Hepatocyte (in vitro differentiated cells): ENCODE results near the gene SLC22A12. TPM values are rescaled to one million over a fixed set of nuclear protein-coding genes. Genes with fewer than 3 reads are reported as not detected.

Experiments used
- DNase-seq: peaks from one replicate; pipeline ENCODE4 v3.0.0-alpha.2; 2016; ENCODE audit warnings: low spot score
- H2AFZ ChIP-seq: fragments of 200-600 bp; sonication (generic); 2 replicates; pipeline ENCODE4 v1.6.0; 2016; ENCODE audit warnings: antibody characterized with exemption, mild to moderate bottlenecking
- H3K27ac ChIP-seq: fragments of 200-600 bp; sonication (generic); 2 replicates; pipeline ENCODE4 v1.5.1; 2016; ENCODE audit warnings: mild to moderate bottlenecking
- H3K27me3 ChIP-seq: fragments of 200-600 bp; sonication (generic); 2 replicates; pipeline ENCODE4 v1.6.1; 2016
- H3K36me3 ChIP-seq: fragments of 200-600 bp; sonication (generic); replicated peaks from 2 replicates; pipeline ENCODE4 v1.5.1; 2016; ENCODE audit warnings: low read depth; ENCODE audit not compliant: insufficient read depth
- H3K4me1 ChIP-seq: fragments of 200-600 bp; sonication (generic); 2 replicates; pipeline ENCODE4 v1.5.1; 2016; ENCODE audit warnings: mild to moderate bottlenecking, moderate library complexity; ENCODE audit not compliant: insufficient read depth
- H3K4me2 ChIP-seq: fragments of 200-600 bp; sonication (generic); 2 replicates; pipeline ENCODE4 v1.6.0; 2016
- H3K4me3 ChIP-seq: fragments of 200-600 bp; sonication (generic); 2 replicates; pipeline ENCODE4 v1.5.1; 2016; ENCODE audit warnings: mild to moderate bottlenecking
- H3K79me2 ChIP-seq: fragments of 200-600 bp; sonication (generic); 2 replicates; pipeline ENCODE4 v1.6.0; 2017; ENCODE audit warnings: mild to moderate bottlenecking
- H3K9me2 ChIP-seq: fragments of 200-600 bp; sonication (generic); replicated peaks from 2 replicates; pipeline ENCODE4 v1.6.0; 2017; ENCODE audit warnings: mild to moderate bottlenecking; ENCODE audit not compliant: insufficient read depth
- H3K9me3 ChIP-seq: fragments of 200-600 bp; sonication (generic); 2 replicates; pipeline ENCODE4 v1.5.1; 2016; ENCODE audit warnings: low read depth, mild to moderate bottlenecking
- H4K20me1 ChIP-seq: fragments of 200-600 bp; sonication (generic); 2 replicates; pipeline ENCODE4 v1.6.0; 2016; ENCODE audit warnings: mild to moderate bottlenecking; ENCODE audit not compliant: insufficient read depth, poor library complexity, severe bottlenecking
- EZH2 ChIP-seq: fragments of 200-600 bp; sonication (generic); IDR thresholded peaks from 2 replicates; pipeline ENCODE4 v1.6.1; 2016; ENCODE audit warnings: antibody characterized with exemption, mild to moderate bottlenecking, borderline replicate concordance
- EZH2phosphoT487 ChIP-seq: fragments of 200-600 bp; sonication (generic); IDR thresholded peaks from one replicate; pipeline ENCODE4 v1.6.1; 2018; ENCODE audit warnings: antibody characterized with exemption, mild to moderate bottlenecking, low read depth, moderate library complexity; ENCODE audit not compliant: unreplicated experiment, severe bottlenecking
- WGBS: methylation state at CpG from one replicate; pipeline ENCODE4 v1.1.6; 2016; ENCODE audit warnings: low lambda C conversion rate; ENCODE audit errors: missing lambda C conversion rate; 5-methylcytosine and 5-hydroxymethylcytosine counted together
- polyA plus RNA-seq: library from polyadenylated mRNA; unstranded; fragments of >200 nt; fragmentation: Nextera tagmentation; extraction: Ambion mirVana; gene quantifications from 2 replicates; pipeline ENCODE4 v1.2.1, GENCODE V29; 2016
- total RNA-seq: library from RNA; depleted of rRNA; stranded (reverse); fragments of >200 nt; gene quantifications from 2 replicates; pipeline ENCODE4 v1.2.3, GENCODE V29; 2014
- TF ChIP-seq, protein P1 (sequence below): fragments of 200-600 bp; sonication (generic); IDR thresholded peaks from 2 replicates; pipeline ENCODE4 v1.5.1; 2016; ENCODE audit warnings: antibody characterized with exemption, mild to moderate bottlenecking; ENCODE audit not compliant: poor library complexity

The SLC22A12 gene
- total and polyA plus RNA-seq, 2 experiments from 2014 or later = 0.11 TPM; not detected in 1

DNA sequence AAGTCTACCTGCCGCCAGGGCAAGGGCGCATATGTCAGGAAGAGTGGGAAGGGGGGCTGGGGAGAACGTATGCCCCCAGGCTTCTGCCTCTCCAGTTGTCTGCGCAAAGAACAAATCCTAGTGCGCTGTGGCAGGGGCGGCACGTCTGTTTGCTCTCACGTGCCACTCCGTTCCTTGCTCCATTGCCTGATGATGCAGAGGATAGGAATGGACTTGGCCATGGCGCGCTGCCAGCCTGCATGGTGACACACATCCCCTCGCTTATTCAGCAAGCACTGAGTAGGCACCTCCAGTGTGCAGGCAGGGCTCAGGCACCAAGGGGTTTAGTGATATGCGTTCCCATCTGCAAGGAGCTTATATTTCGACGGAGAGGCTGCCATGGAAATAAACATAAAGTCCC lies 45.4 kb upstream of the SLC22A12 start:
- Histone ChIP-seq H3K9me2 (no peaks in the 10 kb centered on the region), H3K4me3 (no peak overlapping the region), H3K4me2 (no peak overlapping the region), H4K20me1 (no peaks in the 10 kb centered on the region), H3K36me3 (no peaks in the 10 kb centered on the region), H3K79me2 (no peaks in the 10 kb centered on the region), H3K4me1 (no peaks in the 10 kb centered on the region), H2AFZ (no peak overlapping the region), H3K9me3 (no peaks in the 10 kb centered on the region), H3K27me3 (no peaks in the 10 kb centered on the region), H3K27ac (no peak overlapping the region)
- 91% methylated on average over 15 of the region's 15 CpGs for WGBS
- DNase-seq = no peak
- TF ChIP-seq, protein P1, sequence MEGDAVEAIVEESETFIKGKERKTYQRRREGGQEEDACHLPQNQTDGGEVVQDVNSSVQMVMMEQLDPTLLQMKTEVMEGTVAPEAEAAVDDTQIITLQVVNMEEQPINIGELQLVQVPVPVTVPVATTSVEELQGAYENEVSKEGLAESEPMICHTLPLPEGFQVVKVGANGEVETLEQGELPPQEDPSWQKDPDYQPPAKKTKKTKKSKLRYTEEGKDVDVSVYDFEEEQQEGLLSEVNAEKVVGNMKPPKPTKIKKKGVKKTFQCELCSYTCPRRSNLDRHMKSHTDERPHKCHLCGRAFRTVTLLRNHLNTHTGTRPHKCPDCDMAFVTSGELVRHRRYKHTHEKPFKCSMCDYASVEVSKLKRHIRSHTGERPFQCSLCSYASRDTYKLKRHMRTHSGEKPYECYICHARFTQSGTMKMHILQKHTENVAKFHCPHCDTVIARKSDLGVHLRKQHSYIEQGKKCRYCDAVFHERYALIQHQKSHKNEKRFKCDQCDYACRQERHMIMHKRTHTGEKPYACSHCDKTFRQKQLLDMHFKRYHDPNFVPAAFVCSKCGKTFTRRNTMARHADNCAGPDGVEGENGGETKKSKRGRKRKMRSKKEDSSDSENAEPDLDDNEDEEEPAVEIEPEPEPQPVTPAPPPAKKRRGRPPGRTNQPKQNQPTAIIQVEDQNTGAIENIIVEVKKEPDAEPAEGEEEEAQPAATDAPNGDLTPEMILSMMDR = no peak
- TF ChIP-seq EZH2phosphoT487 = no peak
- TF ChIP-seq EZH2 = no peak

DNA sequence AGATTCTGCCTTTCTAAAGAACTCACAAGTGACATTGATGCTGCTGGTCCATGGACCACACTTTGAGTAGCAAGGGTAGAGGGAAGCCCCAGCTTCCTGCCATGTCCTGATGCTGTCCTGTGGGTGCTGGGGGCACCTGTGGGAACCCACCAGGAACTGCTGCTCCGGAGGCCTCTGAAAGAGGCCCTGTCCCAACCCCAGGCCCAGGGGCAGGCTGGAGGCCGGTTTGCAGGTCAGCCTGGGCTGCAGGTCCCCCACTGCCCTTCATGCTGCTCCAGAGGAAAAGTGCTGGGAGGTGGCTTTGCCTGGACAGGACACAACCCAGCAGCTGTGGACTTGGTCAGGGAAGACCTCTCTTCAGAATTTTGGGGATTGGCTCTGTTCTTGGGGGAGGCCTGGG lies 44.8 kb upstream of the SLC22A12 start:
- DNase-seq = no peak
- H4K20me1 ChIP-seq = no peaks in the 10 kb centered on the region
- H3K4me3 ChIP-seq = no peak overlapping the region
- no peak overlapping the region for H3K27ac ChIP-seq
- H3K4me2 ChIP-seq = no peak overlapping the region
- TF ChIP-seq, protein P1 = no peak
- TF ChIP-seq EZH2phosphoT487 (no peak), EZH2 (no peak)
- no peak overlapping the region for H2AFZ ChIP-seq
- no peaks in the 10 kb centered on the region for H3K9me2 ChIP-seq
- H3K9me3 ChIP-seq = no peaks in the 10 kb centered on the region
- no peaks in the 10 kb centered on the region for H3K27me3 ChIP-seq
- 98% methylated on average over 2 of the region's 2 CpGs for WGBS
- H3K4me1 ChIP-seq = no peaks in the 10 kb centered on the region
- no peaks in the 10 kb centered on the region for H3K36me3 ChIP-seq
- H3K79me2 ChIP-seq = no peaks in the 10 kb centered on the region

DNA sequence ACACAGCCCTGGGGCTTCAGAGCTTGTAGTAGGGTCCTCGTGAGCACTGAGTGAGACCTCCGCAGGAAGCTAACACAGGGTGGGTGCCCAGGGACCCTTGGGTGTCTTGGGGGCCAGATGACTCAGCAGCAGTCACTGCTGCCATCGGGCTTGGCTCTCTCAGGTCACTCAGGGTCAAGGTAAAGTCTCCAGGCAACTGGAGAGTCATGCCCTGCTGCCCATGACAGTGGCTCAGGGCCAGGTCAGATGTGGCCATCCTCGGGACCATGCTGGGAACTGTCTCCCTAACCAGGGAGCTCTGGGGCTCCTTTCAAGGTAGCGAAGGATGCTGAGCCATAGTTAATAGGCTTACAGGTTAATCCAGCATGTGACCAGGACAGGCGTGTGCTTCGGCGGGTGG lies 44.4 kb upstream of the SLC22A12 start:
- Histone ChIP-seq H4K20me1 (no peaks in the 10 kb centered on the region), H3K9me2 (no peaks in the 10 kb centered on the region), H3K27ac (no peak overlapping the region), H3K27me3 (no peaks in the 10 kb centered on the region), H3K9me3 (no peaks in the 10 kb centered on the region), H3K4me2 (no peak overlapping the region), H3K79me2 (no peaks in the 10 kb centered on the region), H3K4me1 (no peaks in the 10 kb centered on the region), H3K4me3 (no peak overlapping the region), H3K36me3 (no peaks in the 10 kb centered on the region), H2AFZ (no peak overlapping the region)
- DNase-seq = no peak
- TF ChIP-seq EZH2 = no peak
- no peak for TF ChIP-seq EZH2phosphoT487
- 91% methylated on average over 8 of the region's 8 CpGs for WGBS

DNA sequence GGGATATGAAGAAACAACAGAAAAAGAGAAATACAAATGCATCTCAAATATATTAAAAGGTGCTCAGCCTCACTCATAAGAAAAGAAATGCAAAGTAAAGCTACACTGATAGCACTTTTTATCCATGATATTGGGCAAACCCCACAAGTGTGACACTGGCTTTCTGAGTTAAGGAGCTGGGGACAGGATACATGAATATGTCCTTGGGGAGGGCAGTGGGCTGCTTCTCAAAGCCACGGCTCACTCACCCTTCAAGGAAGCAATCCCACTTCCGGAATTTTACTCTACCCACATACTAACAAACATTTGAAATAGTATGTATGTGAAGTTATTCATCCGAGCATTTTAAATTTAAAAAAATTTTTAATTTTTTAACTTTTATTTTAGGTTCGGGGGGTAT lies 41.1 kb upstream of the SLC22A12 start:
- Histone ChIP-seq H2AFZ (no peak overlapping the region), H4K20me1 (no peaks in the 10 kb centered on the region), H3K4me1 (peaks cover 15% of the 10 kb centered on the region), H3K9me2 (no peaks in the 10 kb centered on the region), H3K4me3 (no peak overlapping the region), H3K4me2 (no peak overlapping the region), H3K27ac (no peak overlapping the region), H3K79me2 (no peaks in the 10 kb centered on the region), H3K36me3 (no peaks in the 10 kb centered on the region), H3K27me3 (peaks cover 8% of the 10 kb centered on the region), H3K9me3 (no peaks in the 10 kb centered on the region)
- no peak for TF ChIP-seq EZH2
- no peak for TF ChIP-seq EZH2phosphoT487
- TF ChIP-seq, protein P1 = no peak
- WGBS = 92% methylated on average over 4 of the region's 4 CpGs
- no peak for DNase-seq
